Muscle layer of colon (tissue), 2 donors: ENCODE results near the gene GALNT7.

Source experiments
- H3K27ac ChIP-seq: one replicate; pipeline ENCODE4 v1.7.0; 2013; ENCODE audit warnings: low read depth, mild to moderate bottlenecking, low read length, moderate library complexity
- H3K27me3 ChIP-seq, 2 donors: one replicate each; pipeline ENCODE4 v1.7.0; 2013; ENCODE audit warnings: low read length in 2 of 2, mild to moderate bottlenecking in 2 of 2; ENCODE audit not compliant: insufficient read depth in 2 of 2, control insufficient read depth in 1 of 2
- H3K36me3 ChIP-seq: one replicate; pipeline ENCODE4 v1.7.0; 2013; ENCODE audit warnings: mild to moderate bottlenecking, low read length; ENCODE audit not compliant: insufficient read depth
- H3K4me1 ChIP-seq: one replicate; pipeline ENCODE4 v1.7.0; 2013; ENCODE audit warnings: mild to moderate bottlenecking, low read length; ENCODE audit not compliant: insufficient read depth
- H3K4me3 ChIP-seq, 2 donors: one replicate each; pipeline ENCODE4 v1.7.0; 2013; ENCODE audit warnings: low read length in 2 of 2, low read depth in 1 of 2, mild to moderate bottlenecking in 1 of 2, moderate library complexity in 1 of 2
- H3K9ac ChIP-seq: one replicate; pipeline ENCODE4 v1.7.0; 2013; ENCODE audit warnings: low read length
- H3K9me3 ChIP-seq: one replicate; pipeline ENCODE4 v1.7.0; 2013; ENCODE audit warnings: mild to moderate bottlenecking, low read length
- donor health status: abdominal sarcoma.
- donor health status: Adenocarcinoma of cecum.

Gene GALNT7

DNA sequence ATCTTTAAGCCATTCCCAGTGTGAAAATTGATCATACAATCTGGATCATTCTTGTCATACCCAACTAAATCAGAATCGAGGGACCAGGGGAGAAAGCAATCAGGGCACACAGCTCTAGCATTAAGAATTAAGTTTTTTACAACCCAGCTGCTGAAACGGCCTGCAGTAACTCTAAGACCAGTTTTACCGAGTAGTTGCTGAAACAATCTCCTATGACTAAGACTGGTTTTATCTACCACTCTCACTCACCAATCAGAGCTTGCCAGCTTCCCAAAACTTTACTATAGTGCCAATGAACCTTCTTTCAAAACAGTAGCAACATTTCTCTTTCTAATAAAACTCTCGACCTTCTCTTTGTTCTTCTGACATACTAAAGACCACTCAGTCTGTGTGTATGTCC is 199.3 kb downstream of the GALNT7 start:
- no peaks in the 10 kb centered on the region for H3K36me3 ChIP-seq
- peaks cover 10% of the 10 kb centered on the region for H3K4me1 ChIP-seq
- H3K27ac ChIP-seq = peak overlapping the region; percentile 30
- no peaks in the 10 kb centered on the region for H3K27me3 ChIP-seq
- H3K4me3 ChIP-seq = no peak overlapping the region
- H3K9ac ChIP-seq = peak overlapping the region; percentile 44
- H3K9me3 ChIP-seq = no peaks in the 10 kb centered on the region

DNA sequence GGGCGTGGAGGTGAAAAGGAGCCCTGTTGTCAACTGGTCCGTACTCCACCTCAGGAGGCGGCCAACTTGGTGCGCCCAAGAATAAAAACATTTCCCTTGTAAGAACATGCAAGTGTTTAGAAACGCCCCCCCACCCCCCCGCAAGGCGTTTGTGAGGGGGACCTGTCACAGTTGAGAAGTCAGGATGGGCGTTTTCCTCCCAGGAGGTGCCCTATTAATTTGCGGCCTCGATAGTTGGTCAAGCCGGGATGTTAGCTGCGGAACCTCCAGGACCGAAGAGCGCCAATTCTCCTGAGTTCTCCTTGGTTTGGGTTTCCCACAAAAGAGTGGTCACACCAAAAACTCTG is 201.5 kb downstream of the GALNT7 start:
- Histone ChIP-seq H3K9me3 (no peaks in the 10 kb centered on the region), H3K4me3 (peak overlapping the region; percentile 73 to 96), H3K9ac (peak overlapping the region; percentile 99), H3K27me3 (no peaks in the 10 kb centered on the region), H3K27ac (peak overlapping the region; percentile 99), H3K36me3 (no peaks in the 10 kb centered on the region), H3K4me1 (peaks cover 21% of the 10 kb centered on the region)

DNA sequence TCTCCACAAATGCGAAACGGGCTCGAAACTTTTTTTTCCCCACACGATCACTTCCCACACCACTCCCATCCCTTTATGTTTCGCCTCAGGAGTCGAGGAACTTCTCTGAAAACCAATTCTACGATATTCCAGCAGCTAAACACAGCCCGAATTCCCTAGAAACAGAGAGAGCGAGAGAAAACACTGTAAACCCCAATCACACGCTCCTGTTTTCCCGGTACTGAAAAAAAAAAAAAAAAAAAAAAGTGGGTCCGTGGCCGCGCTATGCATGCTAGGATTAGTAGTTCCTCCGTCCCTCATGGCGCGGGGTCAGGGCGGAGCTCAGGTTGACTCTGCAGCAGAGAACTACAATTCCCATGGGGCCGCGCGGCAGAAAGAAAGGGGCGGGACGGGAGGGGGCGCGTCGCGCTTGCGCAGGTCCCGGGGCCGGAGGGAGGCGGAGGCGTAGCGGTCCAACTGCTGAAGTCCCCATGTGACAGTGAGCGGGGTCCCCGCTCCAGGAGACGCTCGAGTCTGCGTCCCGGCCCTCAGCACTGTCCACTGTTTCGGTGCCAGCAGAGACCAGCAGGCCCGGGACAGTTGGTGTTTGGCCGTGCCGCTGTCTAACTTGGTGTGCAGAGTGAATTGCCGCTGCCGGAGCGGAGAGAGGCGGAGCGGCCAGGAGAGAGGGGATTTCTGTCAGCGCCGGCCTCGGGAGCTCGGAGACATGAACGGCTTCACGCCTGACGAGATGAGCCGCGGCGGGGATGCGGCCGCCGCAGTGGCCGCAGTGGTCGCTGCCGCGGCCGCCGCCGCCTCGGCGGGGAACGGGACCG is 202.1 kb downstream of the GALNT7 start, which contains the start of gene SAP30:
Gene SAP30 (plus strand): TSS at position 478 of the 815 bp plus-strand sequence. CDS start 229 bp downstream, at position 707.
- Histone ChIP-seq H3K9me3 (no peaks in the 10 kb centered on the region), H3K36me3 (no peaks in the 10 kb centered on the region), H3K9ac (peak within 1 kb of the TSS; percentile 99), H3K27me3 (no peaks in the 10 kb centered on the region), H3K4me3 (peak within 1 kb of the TSS; percentile 93 to 96), H3K27ac (peak within 1 kb of the TSS; percentile 99), H3K4me1 (peaks cover 21% of the 10 kb centered on the region)

DNA sequence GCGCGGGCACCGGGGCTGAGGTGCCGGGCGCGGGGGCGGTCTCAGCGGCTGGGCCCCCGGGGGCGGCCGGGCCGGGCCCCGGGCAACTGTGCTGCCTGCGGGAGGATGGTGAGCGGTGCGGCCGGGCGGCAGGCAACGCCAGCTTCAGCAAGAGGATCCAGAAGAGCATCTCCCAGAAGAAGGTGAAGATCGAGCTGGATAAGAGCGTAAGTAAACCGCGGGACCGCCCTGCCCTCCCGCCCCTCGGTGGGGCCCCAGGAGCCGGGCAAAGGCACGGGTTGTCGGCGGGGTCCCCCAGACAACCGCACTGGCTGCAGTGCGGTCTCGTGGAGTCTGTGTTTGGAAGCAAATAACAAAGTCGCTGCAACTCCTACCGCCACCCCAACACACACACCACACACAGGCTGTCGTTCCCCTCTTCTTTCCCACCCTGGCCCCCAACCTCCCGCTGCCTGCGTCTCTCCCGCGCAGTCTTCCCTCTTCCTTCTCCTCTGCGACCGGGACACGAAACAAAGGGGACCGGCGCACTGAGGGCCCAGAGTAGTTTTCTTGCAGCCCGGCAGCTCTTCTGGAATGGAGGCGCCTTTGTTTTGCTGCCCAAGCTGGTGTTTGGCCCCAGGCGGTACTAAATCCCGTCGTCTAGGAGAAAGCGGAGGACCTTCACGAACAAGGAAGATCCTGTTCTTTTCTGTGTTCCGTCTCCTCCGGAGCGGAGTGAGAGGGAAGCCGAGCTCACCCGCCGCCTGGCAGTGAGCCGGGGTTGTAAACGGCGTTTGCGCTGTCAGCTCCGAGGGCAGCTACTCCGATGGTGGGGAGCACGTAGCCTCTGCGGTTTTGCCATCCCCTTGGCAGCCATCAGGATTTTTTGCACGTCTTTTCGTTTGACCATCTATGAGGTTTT is 202.9 kb downstream of the GALNT7 start:
- Histone ChIP-seq H3K4me3 (peak overlapping the region; percentile 93 to 96), H3K27ac (peak overlapping the region; percentile 99), H3K36me3 (no peaks in the 10 kb centered on the region), H3K9me3 (no peaks in the 10 kb centered on the region), H3K9ac (peak overlapping the region; percentile 81), H3K4me1 (peaks cover 21% of the 10 kb centered on the region), H3K27me3 (no peaks in the 10 kb centered on the region)
